Effector CD4-positive, alpha-beta T cell (primary cell): Measurements from ENCODE around the gene TP53I3.
"Not testable (repeated sequence)": the region's sequence is repeated elsewhere in the genome, so short reads cannot be mapped to it uniquely, and the experiment has no call there.

ENCODE experiments used
- DNase-seq: peaks from one replicate; pipeline ENCODE4 v3.0.0-alpha.2; 2020

Gene TP53I3

DNA sequence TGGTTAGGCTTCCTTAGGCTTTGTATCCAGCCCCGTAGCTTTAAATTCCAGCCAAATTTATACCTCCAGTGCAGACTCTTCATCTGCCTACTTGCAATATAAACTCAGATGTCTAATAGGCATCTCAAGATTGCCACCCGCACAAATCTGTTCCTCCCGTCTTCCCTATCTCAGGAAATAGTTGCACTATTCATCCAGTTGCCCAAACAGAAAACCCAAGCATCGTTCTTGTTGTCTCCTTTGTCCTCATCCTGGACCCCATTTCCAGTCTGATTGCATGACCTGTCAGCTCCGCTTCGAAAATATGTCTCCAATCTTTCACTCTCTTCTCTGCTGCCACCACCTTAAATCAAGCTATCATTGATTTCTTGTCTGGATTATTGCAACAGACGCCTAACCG is 32.8 kb downstream of the TP53I3 start:
- DNase-seq = no peak

DNA sequence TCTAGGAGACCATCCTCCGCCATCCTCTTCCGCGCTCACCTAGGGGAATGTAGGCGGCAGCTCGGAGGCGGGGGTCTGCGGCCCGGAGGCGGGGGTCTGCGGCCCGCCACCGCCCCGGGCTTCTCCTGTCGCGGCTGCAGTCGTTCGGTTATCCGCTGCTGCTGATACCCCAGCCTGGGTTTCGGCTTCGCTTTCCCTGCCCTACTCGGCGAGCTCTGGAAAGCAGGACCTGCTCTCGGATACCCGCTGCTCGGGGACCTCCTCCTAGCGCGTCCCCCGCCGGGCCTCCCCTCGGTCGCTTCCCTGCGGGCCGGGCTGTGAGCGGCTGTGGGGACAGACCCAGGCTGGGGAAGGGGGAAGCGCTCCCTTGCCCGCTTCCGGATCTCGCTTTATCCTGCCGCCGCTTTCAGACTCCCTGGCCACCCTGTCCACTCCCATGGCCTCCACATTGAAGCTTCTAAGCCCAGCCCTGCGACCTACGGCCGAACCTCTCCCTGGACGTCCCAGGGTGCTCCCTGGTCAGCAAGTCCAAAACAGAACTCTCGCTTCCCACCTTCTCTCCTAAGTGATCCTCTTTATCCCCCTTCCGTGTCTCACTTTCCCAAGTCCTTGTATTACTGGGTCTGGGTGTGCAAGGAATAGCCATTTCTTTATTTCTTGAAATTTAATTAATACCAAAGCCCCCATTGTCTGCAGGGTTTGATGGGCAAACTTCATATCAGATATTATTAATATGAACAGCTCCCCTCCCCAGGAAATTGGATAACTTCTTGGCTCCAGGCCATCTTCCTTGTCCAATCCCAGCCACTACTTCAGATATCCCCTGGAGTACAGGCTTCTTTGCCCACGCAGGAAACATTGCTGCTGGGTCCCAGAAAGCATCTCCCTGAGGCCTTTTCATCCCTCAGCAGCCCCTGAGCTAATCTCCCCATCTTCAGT is 34.3 kb downstream of the TP53I3 start:
- no peak for DNase-seq

DNA sequence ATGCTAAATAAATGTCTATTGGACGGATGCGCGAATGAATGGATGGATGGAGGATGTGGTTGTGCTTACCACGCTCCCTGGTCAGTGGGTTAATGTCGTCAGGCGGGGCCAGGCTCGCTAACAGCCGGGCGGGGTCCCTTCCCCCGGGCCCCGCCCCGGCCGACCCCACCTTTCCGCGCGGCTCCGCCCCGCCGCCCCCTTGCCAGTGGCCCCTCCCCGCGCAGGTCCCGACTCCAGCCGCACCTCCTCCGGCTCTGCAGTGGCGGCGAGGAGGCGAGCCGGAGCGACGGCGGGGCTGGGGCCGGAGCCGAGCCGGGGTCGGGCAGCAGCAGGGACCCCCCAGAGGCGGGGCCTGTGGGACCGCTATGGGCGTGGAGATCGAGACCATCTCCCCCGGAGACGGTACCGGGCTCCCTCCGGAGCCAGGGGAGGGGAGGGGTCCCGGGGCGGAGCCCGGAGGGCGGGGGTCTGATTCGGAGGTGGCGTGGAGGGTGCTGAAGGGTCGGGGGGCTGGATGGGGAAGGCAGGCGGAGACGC is 35.1 kb downstream of the TP53I3 start, which contains the start of gene FKBP1B:
Gene FKBP1B (plus strand): TSS at position 257 of the 537 bp plus-strand sequence. CDS start 109 bp downstream, at position 366.
- DNase-seq = peak; percentile 39

DNA sequence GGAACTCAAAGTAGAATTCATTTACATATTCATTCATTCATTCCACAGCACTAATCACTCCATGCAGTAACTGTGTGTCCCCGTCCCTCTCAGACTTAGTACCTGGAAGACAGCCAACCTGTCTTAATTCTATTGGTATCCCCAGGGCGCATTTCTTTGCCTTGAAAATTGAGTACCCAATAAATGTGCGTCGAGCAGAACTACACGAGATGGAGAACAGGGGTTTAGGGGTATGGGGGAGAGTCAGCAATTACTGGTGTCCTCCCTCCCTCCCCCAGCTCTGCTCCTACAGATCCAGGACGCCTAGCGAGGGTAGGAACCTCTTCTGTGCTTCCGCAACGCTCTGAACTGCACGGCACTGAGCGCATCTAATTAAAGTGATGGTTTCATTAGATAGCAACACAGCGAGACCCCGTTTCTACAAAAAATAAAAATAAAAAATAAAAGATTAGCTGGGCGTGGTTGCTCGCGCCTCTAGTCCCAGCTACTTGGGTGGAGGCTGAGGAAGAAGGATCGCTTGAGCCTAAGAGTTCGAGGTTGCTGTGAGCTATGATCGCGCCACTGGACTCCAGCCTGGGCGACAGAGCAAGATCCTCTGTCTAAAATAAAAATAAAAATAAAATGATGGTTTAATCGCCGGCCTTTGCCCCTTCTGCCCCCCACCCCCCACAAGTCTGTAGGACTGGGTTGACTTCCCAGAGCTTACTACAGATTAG is 35.7 kb downstream of the TP53I3 start:
- no peak for DNase-seq

DNA sequence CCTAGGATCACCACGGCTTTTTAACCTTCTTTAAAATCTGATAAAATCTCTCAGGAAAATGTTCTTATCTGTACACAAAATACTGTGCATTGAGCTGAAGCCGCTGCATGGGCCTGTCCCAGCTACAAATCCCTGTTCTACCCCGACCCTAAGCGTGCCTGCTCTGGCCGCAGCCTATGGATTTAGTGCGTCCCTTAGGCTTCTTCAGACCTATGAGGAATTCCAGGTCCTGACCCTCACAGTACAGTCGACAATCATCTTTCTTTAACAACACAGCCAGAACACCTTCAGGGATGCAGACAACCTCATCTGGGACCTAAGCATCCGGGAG is 37.0 kb downstream of the TP53I3 start:
- DNase-seq = no peak

DNA sequence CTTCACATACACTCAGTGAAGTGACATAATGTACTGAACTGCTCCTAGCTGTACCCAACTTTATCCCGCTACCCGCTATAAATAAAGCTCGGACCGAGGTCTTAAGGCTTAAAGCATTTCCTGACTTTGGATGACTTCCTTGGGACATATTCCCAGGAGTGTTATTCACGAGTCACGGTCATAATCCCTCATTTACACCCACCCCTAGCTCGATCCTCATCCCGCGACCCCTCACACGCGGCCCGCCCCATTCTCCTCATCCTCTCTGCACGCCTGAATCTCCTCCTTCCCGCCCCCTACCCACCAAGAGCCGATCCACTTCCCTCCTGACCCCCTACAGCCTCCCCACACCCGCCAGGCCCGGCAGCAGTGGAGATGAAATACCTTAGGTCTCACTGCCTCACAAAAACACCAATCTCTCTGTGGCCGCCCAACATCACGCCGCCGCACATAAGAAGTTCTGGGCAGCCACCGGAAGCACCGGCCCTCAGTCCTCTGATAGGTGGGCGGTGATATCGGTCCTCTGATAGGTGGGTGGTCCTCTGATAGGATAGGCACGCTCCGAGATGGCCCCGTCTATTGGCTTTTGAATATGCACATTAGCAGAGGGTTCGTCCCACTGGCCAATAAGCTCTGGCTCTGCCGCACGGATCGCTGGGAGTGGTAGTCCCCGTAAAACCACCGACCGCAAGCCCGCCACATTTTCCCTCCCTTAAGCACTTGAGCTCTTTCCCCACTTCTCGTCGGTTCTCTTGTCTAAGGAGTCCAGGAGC is 37.5 kb downstream of the TP53I3 start, which contains the start of gene WDCP:
Gene WDCP (minus strand): TSS at position 462 of the 773 bp plus-strand sequence. CDS start 7,897 bp downstream, outside the sequence.
- DNase-seq = peak; percentile 91

DNA sequence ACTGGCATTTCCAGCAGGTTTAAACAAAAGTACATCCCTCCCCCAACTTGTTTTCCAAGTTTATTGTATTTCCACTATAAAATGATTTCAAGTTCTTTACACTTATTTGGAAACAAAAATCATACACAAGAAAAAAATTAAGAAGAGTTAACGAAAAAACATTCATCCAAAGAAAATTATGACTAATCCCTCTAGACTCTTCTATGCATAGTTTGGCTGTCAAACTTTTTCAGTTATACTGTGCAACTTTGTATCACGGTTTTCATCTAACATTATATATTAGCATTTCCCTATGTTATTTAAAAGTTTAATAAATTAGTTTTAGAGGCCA is 38.1 kb downstream of the TP53I3 start:
- DNase-seq = no peak

DNA sequence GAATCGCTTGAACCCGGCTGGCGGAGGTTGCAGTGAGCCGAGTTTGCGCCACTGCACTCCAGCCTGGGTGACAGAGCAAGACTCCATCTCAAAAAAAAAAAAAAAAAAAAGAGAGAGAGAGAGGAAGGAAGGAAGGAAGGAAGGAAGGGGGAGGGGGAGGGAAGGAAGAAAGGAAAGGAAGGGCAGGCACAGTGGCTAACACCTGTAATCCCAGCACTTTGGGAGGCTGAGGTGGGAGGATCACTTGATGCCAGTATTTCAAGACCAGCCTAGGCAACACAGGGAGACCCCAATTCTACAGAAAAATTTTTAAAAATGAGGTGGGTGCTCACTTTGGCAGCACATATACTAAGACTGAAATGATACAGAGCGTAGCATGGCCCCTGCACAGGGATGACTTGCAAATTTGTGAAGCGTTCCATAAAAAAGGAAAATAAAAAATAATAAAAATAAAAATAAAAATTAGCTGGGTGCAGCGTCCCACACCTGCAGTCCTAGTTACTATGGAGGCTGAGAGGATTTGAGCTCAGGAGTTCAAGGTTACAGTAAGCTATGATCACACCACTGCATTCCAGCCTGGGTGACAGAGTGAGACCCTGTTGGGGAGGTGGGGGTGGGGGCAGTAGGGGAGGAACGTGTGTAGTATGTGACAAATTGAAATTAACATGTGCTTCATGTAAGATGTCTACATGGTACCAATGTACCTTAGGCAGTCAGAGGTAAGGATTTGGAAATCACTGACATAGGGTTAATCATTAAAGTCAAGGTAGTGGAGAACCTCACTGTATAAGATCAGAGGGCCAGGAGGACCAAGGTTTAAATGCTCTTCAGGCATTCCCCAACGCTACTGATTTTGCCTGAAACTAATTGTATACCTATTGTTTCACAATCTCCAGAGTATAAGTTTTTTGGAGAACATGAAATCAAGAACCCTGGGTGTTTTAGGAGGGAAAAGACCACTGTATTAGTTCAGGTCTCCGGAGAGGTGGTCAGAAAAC is 38.8 kb downstream of the TP53I3 start:
- DNase-seq = no peak

DNA sequence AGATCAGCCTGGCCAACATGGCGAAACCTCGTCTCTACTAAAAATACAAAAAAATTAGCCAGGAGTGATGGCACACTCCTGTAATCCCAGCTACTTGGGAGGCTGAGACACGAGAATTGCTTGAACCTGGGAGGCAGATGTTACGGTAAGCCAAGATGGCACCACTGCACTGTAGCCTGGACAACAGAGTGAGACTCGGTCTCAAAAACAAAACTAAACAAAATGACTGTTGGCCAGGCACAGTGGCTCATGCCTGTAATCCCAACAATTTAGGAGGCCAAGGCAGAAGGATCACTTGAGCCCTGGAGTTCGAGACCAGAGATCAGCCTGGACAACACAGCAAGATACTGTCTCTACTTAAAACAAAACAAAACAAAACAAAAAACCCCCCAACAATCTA is 41.5 kb downstream of the TP53I3 start:
- DNase-seq = not testable (repeated sequence)

DNA sequence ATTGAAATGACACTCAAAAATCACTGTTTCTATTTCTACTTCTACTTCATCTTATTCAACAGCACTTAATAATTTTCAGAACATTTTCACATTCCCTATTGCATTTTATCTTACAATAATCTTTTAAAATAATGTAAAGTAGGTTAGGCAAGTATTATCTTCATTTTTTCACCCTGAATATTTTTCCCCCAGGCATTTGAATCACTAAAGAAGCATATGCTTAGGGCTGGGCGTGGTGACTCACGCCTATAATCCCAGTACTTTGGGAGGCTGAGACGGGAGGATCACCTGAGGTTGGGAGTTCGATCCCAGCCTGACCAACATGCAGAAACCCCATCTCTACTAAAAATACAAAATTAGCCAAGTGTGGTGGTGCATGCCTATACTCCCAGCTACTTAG is 44.1 kb downstream of the TP53I3 start:
- DNase-seq = no peak

DNA sequence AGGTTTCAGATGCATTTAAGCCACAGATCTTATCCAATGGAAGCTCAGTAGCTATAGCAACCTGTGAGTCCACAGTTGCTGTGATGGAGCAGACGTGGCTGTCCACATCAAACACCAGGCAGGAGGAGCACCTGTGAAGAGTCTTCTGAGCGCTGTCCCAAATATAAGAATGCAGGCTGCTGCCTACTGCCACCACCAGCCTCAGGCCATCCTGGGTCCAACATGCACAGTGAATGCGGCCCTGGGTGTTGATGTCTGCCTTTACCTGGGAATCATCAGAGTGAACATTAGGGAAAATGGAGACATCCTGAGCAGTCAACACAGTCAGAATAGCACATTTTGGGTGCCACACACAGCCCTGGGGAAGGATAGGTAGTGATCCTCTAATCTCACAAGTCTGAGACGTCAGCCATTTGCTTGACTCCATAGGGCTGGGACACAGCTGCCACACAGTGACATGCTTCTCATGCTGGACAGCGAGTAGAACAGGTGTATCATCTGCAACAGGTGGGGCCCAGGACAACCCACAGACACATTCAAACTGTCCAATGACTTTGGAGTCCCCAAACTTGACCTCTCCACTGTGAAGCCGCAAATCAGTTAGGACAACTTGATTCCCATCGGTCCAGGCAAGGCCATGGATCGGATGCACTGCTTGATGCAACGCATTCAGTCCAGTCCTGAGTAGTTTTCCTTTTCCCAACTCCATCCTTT is 45.7 kb downstream of the TP53I3 start:
- no peak for DNase-seq
